RWPE1 (cell line): ENCODE results near the gene COA1.
"Not testable (repeated sequence)": the region's sequence is repeated elsewhere in the genome, so short reads cannot be mapped to it uniquely, and the experiment has no call there.

Experiments used
- CTCF ChIA-PET: fragments of 350-600 bp; sonication (Branson Sonifier 250); formaldehyde crosslinking; extraction: SDS; loops from one replicate; lab custom pipeline; 2021; lab: Yijun Ruan, JAX
- POLR2A ChIA-PET: fragments of 400-600 bp; formaldehyde crosslinking; extraction: SDS; loops from one replicate; lab custom pipeline; 2020; ENCODE audit warnings: antibody characterized with exemption; ENCODE audit not compliant: low non-redundant PET; lab: Yijun Ruan, JAX
- DNase-seq: peaks from one replicate; pipeline ENCODE4 v3.0.0; 2012; ENCODE audit warnings: low spot score
- H3K27ac ChIP-seq: fragments of 450-650 bp; 2 replicates; pipeline ENCODE4 v1.5.1; 2017
- CTCF ChIP-seq: fragments of 450-650 bp; conservative IDR thresholded peaks from 2 replicates; pipeline ENCODE4 v1.5.1; 2017; ENCODE audit warnings: low read depth, mild to moderate bottlenecking

Gene COA1

GRCh38 chr7:43630482-43630881, 98.8 kb downstream of the COA1 start:
- H3K27ac ChIP-seq = no peak overlapping the region
- DNase-seq = no peak
- no peak for TF ChIP-seq CTCF
- ChIA-PET CTCF (no interaction called here), POLR2A (no interaction called here)

- DNase-seq = no peak
- no peak for TF ChIP-seq CTCF
- H3K27ac ChIP-seq = no peak overlapping the region
- CTCF ChIA-PET = no interaction called here
- POLR2A ChIA-PET = no interaction called here
These were observed 99.5 kb downstream of the COA1 start for GRCh38 chr7:43629857-43630256.

- no peak for TF ChIP-seq CTCF
- H3K27ac ChIP-seq = no peak overlapping the region
- no peak for DNase-seq
- POLR2A ChIA-PET = no interaction called here
- CTCF ChIA-PET = interaction anchor here (0.6 kb wide), 1 partner anchor 1724 kb away, joined by 5 read pairs; no protein-coding TSS in a partner anchor
These were observed 100.9 kb downstream of the COA1 start for GRCh38 chr7:43628431-43628830.

- POLR2A ChIA-PET, H3K27ac ChIP-seq, DNase-seq: not testable (repeated sequence)
- CTCF ChIA-PET = interaction anchor here (0.5 to 0.6 kb wide), 2 partner anchors 171 to 1723 kb away, joined by 4 to 5 read pairs; no protein-coding TSS in a partner anchor
These were observed 101.5 kb downstream of the COA1 start for GRCh38 chr7:43627798-43628197.

GRCh38 chr7:43626695-43627094, 102.6 kb downstream of the COA1 start:
- no peak for TF ChIP-seq CTCF
- no peak for DNase-seq
- POLR2A ChIA-PET = no interaction called here
- CTCF ChIA-PET = interaction anchor here (0.9 kb wide), 1 partner anchor 43 kb away, joined by 3 read pairs; no protein-coding TSS in a partner anchor
- no peak overlapping the region for H3K27ac ChIP-seq

GRCh38 chr7:43625980-43626379, 103.3 kb downstream of the COA1 start:
- CTCF ChIA-PET = interaction anchor here (0.9 kb wide), 1 partner anchor 43 kb away, joined by 4 read pairs; the partner anchor contains the start of gene STK17A
- POLR2A ChIA-PET = no interaction called here
- H3K27ac ChIP-seq = no peak overlapping the region
- no peak for DNase-seq
- no peak for TF ChIP-seq CTCF

GRCh38 chr7:43625453-43625852, 103.9 kb downstream of the COA1 start:
- no peak for TF ChIP-seq CTCF
- DNase-seq = no peak
- POLR2A ChIA-PET = no interaction called here
- H3K27ac ChIP-seq = no peak overlapping the region
- CTCF ChIA-PET = interaction anchor here (0.9 kb wide), 1 partner anchor 42 kb away, joined by 4 read pairs; the partner anchor contains the start of gene STK17A
